Neuronal stem cell (in vitro differentiated cells): ENCODE data around the gene CRTC2.
"Not testable (repeated sequence)": the region's sequence is repeated elsewhere in the genome, so short reads cannot be mapped to it uniquely, and the experiment has no call there.

Experiments
- DNase-seq: peaks from one replicate; pipeline ENCODE4 v3.0.0-alpha.2; 2013; ENCODE audit warnings: low spot score
- H2AFZ ChIP-seq: one replicate; pipeline ENCODE4 v1.6.1; 2013; ENCODE audit warnings: mild to moderate bottlenecking, low read length, inconsistent platforms
- H2AK5ac ChIP-seq: 2 replicates; pipeline ENCODE4 v1.6.1; 2013; ENCODE audit warnings: low read depth, mild to moderate bottlenecking, inconsistent platforms, low read length, moderate library complexity, mixed read lengths
- H2BK120ac ChIP-seq: 2 replicates; pipeline ENCODE4 v1.6.1; 2013; ENCODE audit warnings: low read depth, mild to moderate bottlenecking, inconsistent platforms, low read length, moderate library complexity, mixed read lengths
- H2BK12ac ChIP-seq: one replicate; pipeline ENCODE4 v1.6.1; 2013; ENCODE audit warnings: low read length, inconsistent platforms
- H2BK15ac ChIP-seq: 2 replicates; pipeline ENCODE4 v1.6.1; 2013; ENCODE audit warnings: mild to moderate bottlenecking, low read length, inconsistent platforms, mixed read lengths
- H2BK5ac ChIP-seq: one replicate; pipeline ENCODE4 v1.6.1; 2013; ENCODE audit warnings: inconsistent platforms, mild to moderate bottlenecking, low read length, moderate library complexity
- H3K14ac ChIP-seq: one replicate; pipeline ENCODE4 v1.6.1; 2013; ENCODE audit warnings: low read length, inconsistent platforms
- H3K18ac ChIP-seq: 2 replicates; pipeline ENCODE4 v1.6.1; 2013; ENCODE audit warnings: low read length, inconsistent platforms
- H3K23ac ChIP-seq: 2 replicates; pipeline ENCODE4 v1.6.1; 2013; ENCODE audit warnings: low read depth, mild to moderate bottlenecking, mixed read lengths, low read length, inconsistent platforms; ENCODE audit not compliant: poor library complexity
- H3K27ac ChIP-seq: replicated peaks from 3 replicates; pipeline ENCODE4 v1.5.1; 2013; ENCODE audit warnings: low read length, inconsistent platforms
- H3K27me3 ChIP-seq, 3 experiments: 2 replicates each; pipeline ENCODE4 v1.6.1; 2013; ENCODE audit warnings: low read length in 3 of 3, mild to moderate bottlenecking in 2 of 3, inconsistent platforms in 1 of 3, low read depth in 1 of 3, mixed read lengths in 1 of 3, moderate library complexity in 1 of 3; ENCODE audit not compliant: control insufficient read depth in 3 of 3, insufficient read depth in 3 of 3
- H3K36me3 ChIP-seq, 2 donors: replicated peaks in 1 of 2; 2 replicates each; pipeline ENCODE4 v1.6.1; 2013; ENCODE audit warnings: low read length in 2 of 2; ENCODE audit not compliant: control insufficient read depth in 2 of 2, insufficient read depth in 2 of 2
- H3K4ac ChIP-seq: 2 replicates; pipeline ENCODE4 v1.6.1; 2013; ENCODE audit warnings: inconsistent platforms, mild to moderate bottlenecking, low read length, moderate library complexity
- H3K4me1 ChIP-seq, 2 donors: 1 replicate in 1 of 2; 2 replicates in 1 of 2; pipeline ENCODE4 v1.6.1; 2013; ENCODE audit warnings: low read length in 2 of 2, low read depth in 1 of 2; ENCODE audit not compliant: control insufficient read depth in 2 of 2, insufficient read depth in 1 of 2
- H3K4me2 ChIP-seq: one replicate; pipeline ENCODE4 v1.6.1; 2013; ENCODE audit warnings: mild to moderate bottlenecking, low read length, inconsistent platforms; ENCODE audit not compliant: insufficient read depth, poor library complexity, severe bottlenecking
- H3K4me3 ChIP-seq, 2 donors: 2 replicates each; pipeline ENCODE4 v1.5.1; 2013; ENCODE audit warnings: low read length in 2 of 2, mild to moderate bottlenecking in 2 of 2, inconsistent platforms in 1 of 2, moderate library complexity in 1 of 2
- H3K79me1 ChIP-seq: one replicate; pipeline ENCODE4 v1.6.1; 2013; ENCODE audit warnings: low read depth, mild to moderate bottlenecking, inconsistent platforms, low read length, moderate library complexity
- H3K9ac ChIP-seq: one replicate; pipeline ENCODE4 v1.6.1; 2013; ENCODE audit warnings: mild to moderate bottlenecking, low read depth, low read length, inconsistent platforms; ENCODE audit not compliant: poor library complexity
- H3K9me3 ChIP-seq, 2 donors: replicated peaks in 1 of 2; 2 replicates each; pipeline versions ENCODE3 to v1.6.1; 2013; ENCODE audit warnings: low read length in 2 of 2, mild to moderate bottlenecking in 2 of 2, inconsistent platforms in 1 of 2, low read depth in 1 of 2, mixed read lengths in 1 of 2, moderate library complexity in 1 of 2; ENCODE audit not compliant: control insufficient read depth in 2 of 2, insufficient read depth in 1 of 2
- H4K8ac ChIP-seq: one replicate; pipeline ENCODE4 v1.6.1; 2013; ENCODE audit warnings: low read depth, mild to moderate bottlenecking, inconsistent platforms, low read length, moderate library complexity
- H4K91ac ChIP-seq: one replicate; pipeline ENCODE4 v1.6.1; 2013; ENCODE audit warnings: low read length, low read depth, mild to moderate bottlenecking, inconsistent platforms; ENCODE audit not compliant: poor library complexity
- WGBS, 2 donors: extraction: QIAGEN DNeasy Blood & Tissue Kit; methylation state at CpG; one replicate each; pipeline ENCODE4 v1.1.7; 2013; ENCODE audit warnings: missing lambda C conversion rate in 2 of 2, mixed read lengths in 1 of 2; ENCODE audit not compliant: insufficient read length in 2 of 2, insufficient replicate concordance in 1 of 2; ENCODE audit errors: extremely low coverage in 2 of 2; 5-methylcytosine and 5-hydroxymethylcytosine counted together

Gene CRTC2

GRCh38 chr1:153985341-153985912 lies 27.0 kb upstream of the CRTC2 start:
- no peak overlapping the region for H3K4ac ChIP-seq
- no peak overlapping the region for H4K8ac ChIP-seq
- H2BK120ac ChIP-seq = no peak overlapping the region
- peak overlapping the region; percentile 90 for H3K9ac ChIP-seq
- no peak for DNase-seq
- no peaks in the 10 kb centered on the region for H3K27me3 ChIP-seq
- no peak overlapping the region for H2BK12ac ChIP-seq
- no peaks in the 10 kb centered on the region for H3K79me1 ChIP-seq
- no peak overlapping the region for H2BK15ac ChIP-seq
- no CpG with 5 or more reads among the region's 7 CpGs for whole genome bisulfite sequencing, 2 donors
- no peak overlapping the region for H2BK5ac ChIP-seq
- peak overlapping the region; percentile 83 for H3K4me2 ChIP-seq
- H3K36me3 ChIP-seq = peaks cover 7 to 40% of the 10 kb centered on the region in 2 donors
- no peak overlapping the region for H2AK5ac ChIP-seq
- peak overlapping the region; percentile 77 to 81 for H3K4me3 ChIP-seq
- H3K23ac ChIP-seq = peak overlapping the region; percentile 76
- H2AFZ ChIP-seq = peak overlapping the region; percentile 85
- H3K9me3 ChIP-seq = no peaks in the 10 kb centered on the region
- no peak overlapping the region for H3K14ac ChIP-seq
- H3K18ac ChIP-seq = no peak overlapping the region
- H4K91ac ChIP-seq = no peak overlapping the region
- H3K4me1 ChIP-seq = peaks cover 6% of the 10 kb centered on the region in 2 donors
- H3K27ac ChIP-seq = peak overlapping the region; percentile 17

- no peak for DNase-seq
- no peak overlapping the region for H3K4ac ChIP-seq
- H3K36me3 ChIP-seq = peaks cover 7 to 46% of the 10 kb centered on the region in 2 donors
- H3K9ac ChIP-seq = no peak overlapping the region
- H2BK5ac ChIP-seq = no peak overlapping the region
- H3K18ac ChIP-seq = no peak overlapping the region
- no CpG with 5 or more reads among the region's 6 CpGs for WGBS, 2 donors
- H3K4me3 ChIP-seq = peak overlapping the region in 1 of 2 donors; percentile 81
- H3K4me1 ChIP-seq = peaks cover 6% of the 10 kb centered on the region in 2 donors
- H3K4me2 ChIP-seq = no peak overlapping the region
- H2AK5ac ChIP-seq = no peak overlapping the region
- no peak overlapping the region for H4K91ac ChIP-seq
- H2BK120ac ChIP-seq = no peak overlapping the region
- no peak overlapping the region for H3K27ac ChIP-seq
- H3K79me1 ChIP-seq = no peaks in the 10 kb centered on the region
- H3K9me3 ChIP-seq = no peaks in the 10 kb centered on the region
- H2AFZ ChIP-seq = no peak overlapping the region
- no peak overlapping the region for H2BK15ac ChIP-seq
- no peak overlapping the region for H3K23ac ChIP-seq
- no peak overlapping the region for H4K8ac ChIP-seq
- no peak overlapping the region for H2BK12ac ChIP-seq
- H3K27me3 ChIP-seq = no peaks in the 10 kb centered on the region
- H3K14ac ChIP-seq = no peak overlapping the region
Measured at GRCh38 chr1:153984123-153984894, 25.9 kb upstream of the CRTC2 start.

GRCh38 chr1:153981735-153982134 lies 23.3 kb upstream of the CRTC2 start:
- not testable (repeated sequence) for DNase-seq, H4K91ac ChIP-seq, H3K27me3 ChIP-seq, H2BK15ac ChIP-seq, H2BK120ac ChIP-seq, H3K4me3 ChIP-seq, H2AK5ac ChIP-seq, H2AFZ ChIP-seq, H2BK12ac ChIP-seq, H3K79me1 ChIP-seq, H3K18ac ChIP-seq, H2BK5ac ChIP-seq, H3K27ac ChIP-seq, H3K4me2 ChIP-seq, H3K4ac ChIP-seq, H3K9ac ChIP-seq, H3K9me3 ChIP-seq, H4K8ac ChIP-seq, H3K14ac ChIP-seq, H3K23ac ChIP-seq
- no CpG with 5 or more reads among the region's 2 CpGs for WGBS, 2 donors
- Histone ChIP-seq H3K4me1 (peaks cover 6 to 10% of the 10 kb centered on the region in 2 donors), H3K36me3 (peaks cover 7 to 54% of the 10 kb centered on the region in 2 donors)

GRCh38 chr1:153979091-153979490 lies 20.7 kb upstream of the CRTC2 start:
- not testable (repeated sequence) for H3K18ac ChIP-seq, H2BK15ac ChIP-seq, H3K9me3 ChIP-seq, H2BK5ac ChIP-seq, H4K91ac ChIP-seq, H2BK120ac ChIP-seq, H3K4me1 ChIP-seq, H3K9ac ChIP-seq, DNase-seq, H3K79me1 ChIP-seq, H2BK12ac ChIP-seq, H3K27me3 ChIP-seq, H3K23ac ChIP-seq, H3K4me3 ChIP-seq, H2AK5ac ChIP-seq, H3K4me2 ChIP-seq, H3K4ac ChIP-seq, H2AFZ ChIP-seq, H3K27ac ChIP-seq, H4K8ac ChIP-seq, H3K14ac ChIP-seq
- no CpG with 5 or more reads among the region's 12 CpGs for WGBS, 2 donors
- H3K36me3 ChIP-seq = peaks cover 17 to 72% of the 10 kb centered on the region in 2 donors
